Urinary bladder (tissue), 4 donors: Measurements from ENCODE around the gene SPATA21. TPM values are rescaled to one million over a fixed set of nuclear protein-coding genes. Genes with fewer than 3 reads are reported as not detected.

ENCODE experiments used
- DNase-seq: peaks from one replicate; pipeline ENCODE4 v3.0.0-alpha.2; 2015; ENCODE audit errors: extremely low spot score
- H3K27ac ChIP-seq: one replicate; pipeline ENCODE4 v1.5.1; 2013; ENCODE audit warnings: low read depth, mild to moderate bottlenecking, moderate library complexity
- H3K36me3 ChIP-seq: one replicate; pipeline ENCODE4 v1.6.1; 2013; ENCODE audit warnings: mild to moderate bottlenecking, moderate library complexity; ENCODE audit not compliant: insufficient read depth
- H3K4me1 ChIP-seq: one replicate; pipeline ENCODE4 v1.6.1; 2013; ENCODE audit warnings: mild to moderate bottlenecking, moderate library complexity; ENCODE audit not compliant: insufficient read depth
- H3K4me3 ChIP-seq: one replicate; pipeline ENCODE4 v1.5.1; 2013; ENCODE audit warnings: low read depth, low read length
- WGBS: extraction: QIAGEN DNeasy Blood & Tissue Kit; methylation state at CpG from one replicate; pipeline ENCODE4 v1.1.7; 2013; 5-methylcytosine and 5-hydroxymethylcytosine counted together
- polyA plus RNA-seq: library from polyadenylated mRNA; stranded (reverse); fragments of 200-250 nt; gene quantifications from one replicate; pipeline ENCODE4 v1.2.3, GENCODE V29; 2013
- total RNA-seq: library from RNA; depleted of rRNA; stranded (reverse); fragments of >200 nt; gene quantifications from one replicate; pipeline ENCODE4 v1.2.3, GENCODE V29; 2014
- donor health status: healthy with polysubstance abuse.
- donor health status: healthy.

SPATA21 gene
- total and polyA plus RNA-seq, 2 donors = 0.29 TPM; not detected in 1

- WGBS = 85% methylated on average over 10 of the region's 10 CpGs
- Histone ChIP-seq H3K36me3 (no peaks in the 10 kb centered on the region), H3K4me3 (no peak overlapping the region), H3K4me1 (no peaks in the 10 kb centered on the region), H3K27ac (no peak overlapping the region)
- DNase-seq = no peak
Observed at GRCh38 chr1:16425125-16426025, 11.8 kb downstream of the SPATA21 start.

GRCh38 chr1:16422041-16422440 is 15.2 kb downstream of the SPATA21 start:
- DNase-seq = no peak
- WGBS = 89% methylated on average over 7 of the region's 7 CpGs
- H3K4me1 ChIP-seq = no peaks in the 10 kb centered on the region
- no peak overlapping the region for H3K4me3 ChIP-seq
- H3K27ac ChIP-seq = no peak overlapping the region
- no peaks in the 10 kb centered on the region for H3K36me3 ChIP-seq

DNA sequence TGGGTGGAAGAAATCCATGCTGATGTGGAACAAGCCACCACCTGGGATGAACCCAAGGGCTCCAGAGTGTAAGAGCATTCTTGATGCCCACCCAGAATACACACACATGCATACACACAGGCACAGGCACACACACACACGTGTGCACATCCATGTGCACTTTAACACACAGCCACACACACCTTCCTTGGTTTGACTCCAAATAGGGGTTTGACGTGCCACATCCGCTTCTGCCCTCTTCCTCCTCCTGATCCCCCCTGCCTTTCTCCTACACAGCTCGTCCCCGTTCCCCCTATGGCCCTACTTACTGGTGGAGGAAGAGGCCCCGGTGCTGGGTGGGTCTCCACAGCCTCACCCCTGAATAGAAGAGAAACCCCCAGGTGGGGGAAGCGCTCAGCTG is 16.0 kb downstream of the SPATA21 start:
- WGBS = 72% methylated on average over 7 of the region's 7 CpGs
- no peak for DNase-seq

DNA sequence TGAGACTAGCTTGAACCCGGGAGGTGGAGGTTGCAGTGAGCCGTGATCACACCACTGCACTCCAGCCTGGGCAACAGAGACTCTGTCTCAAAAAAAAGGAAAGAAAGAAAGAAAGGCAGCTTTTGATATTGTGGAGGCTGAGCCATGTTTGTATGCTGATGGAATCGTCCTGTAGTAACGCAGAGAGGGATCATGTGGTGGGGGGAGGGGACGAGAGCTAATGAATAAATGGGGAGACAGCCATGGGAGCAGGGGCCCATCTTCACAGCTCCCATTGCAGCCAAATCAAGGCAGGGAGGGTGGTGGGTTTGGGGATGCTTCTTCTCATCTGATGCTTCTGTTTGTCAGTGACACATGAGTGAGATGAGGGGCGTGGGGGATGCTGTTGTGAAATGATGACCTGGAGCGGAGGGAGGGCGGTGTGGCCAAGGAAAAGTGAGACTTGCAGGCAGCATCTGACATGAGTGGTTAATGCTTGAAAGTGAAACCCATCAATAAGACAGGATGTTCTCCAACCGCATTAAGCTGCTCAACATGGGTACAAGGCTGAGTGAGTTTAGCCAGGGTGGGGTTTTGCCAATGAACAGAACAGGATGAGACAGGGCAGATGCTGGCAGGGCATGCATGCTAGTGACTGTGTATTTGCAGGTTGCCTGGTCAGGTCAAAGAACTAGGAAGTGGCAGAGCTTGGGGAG is 16.7 kb downstream of the SPATA21 start:
- DNase-seq = no peak
- Histone ChIP-seq H3K36me3 (no peaks in the 10 kb centered on the region), H3K4me3 (no peak overlapping the region), H3K4me1 (no peaks in the 10 kb centered on the region), H3K27ac (no peak overlapping the region)
- WGBS = 57% methylated on average over 9 of the region's 9 CpGs

More for the DNA sequence above, 16.0 kb downstream of the SPATA21 start:
- H3K27ac ChIP-seq = no peak overlapping the region
- no peaks in the 10 kb centered on the region for H3K36me3 ChIP-seq
- no peaks in the 10 kb centered on the region for H3K4me1 ChIP-seq
- no peak overlapping the region for H3K4me3 ChIP-seq

DNA sequence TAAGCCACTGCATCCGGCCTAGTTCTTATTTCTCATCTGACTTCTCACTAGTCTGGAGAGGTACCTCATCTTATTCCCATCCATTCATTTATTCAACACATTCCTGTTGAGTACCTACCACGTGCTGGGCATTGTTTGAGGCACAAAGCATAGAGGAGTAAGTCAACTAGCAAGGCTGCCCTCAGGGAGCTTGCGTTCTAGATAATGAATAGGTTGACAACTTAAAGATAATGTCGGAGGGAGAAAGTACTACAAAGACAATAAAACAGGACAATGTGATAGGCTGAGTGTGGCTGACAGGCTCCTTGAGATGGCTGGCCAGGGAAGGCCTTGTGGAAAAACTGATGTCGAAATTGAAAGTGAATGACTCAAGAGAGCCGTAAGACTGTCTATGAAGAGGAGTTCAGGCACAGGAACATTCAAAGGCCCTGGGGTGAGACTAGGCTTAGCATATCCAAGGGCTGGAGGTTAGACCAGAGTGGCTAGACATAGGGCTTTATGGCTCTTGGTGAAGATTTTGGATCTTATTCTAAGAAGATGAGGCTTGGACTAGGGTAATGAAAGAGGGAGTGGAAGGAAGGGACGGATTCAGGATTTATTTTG is 18.3 kb downstream of the SPATA21 start:
- WGBS = 87% methylated on average over 7 of the region's 7 CpGs
- no peak for DNase-seq
- no peaks in the 10 kb centered on the region for H3K4me1 ChIP-seq
- H3K27ac ChIP-seq = no peak overlapping the region
- no peaks in the 10 kb centered on the region for H3K36me3 ChIP-seq
- H3K4me3 ChIP-seq = no peak overlapping the region

- Histone ChIP-seq H3K4me3 (no peak overlapping the region), H3K4me1 (no peaks in the 10 kb centered on the region), H3K27ac (no peak overlapping the region), H3K36me3 (no peaks in the 10 kb centered on the region)
- 85% methylated on average over 3 of the region's 3 CpGs for WGBS
- no peak for DNase-seq
Observed at GRCh38 chr1:16413191-16413590, 24.0 kb downstream of the SPATA21 start.

- no peak overlapping the region for H3K4me3 ChIP-seq
- H3K36me3 ChIP-seq = no peaks in the 10 kb centered on the region
- WGBS = 94% methylated on average over 5 of the region's 5 CpGs
- H3K4me1 ChIP-seq = no peaks in the 10 kb centered on the region
- no peak for DNase-seq
- H3K27ac ChIP-seq = no peak overlapping the region
Observed at GRCh38 chr1:16410803-16411202, 26.4 kb downstream of the SPATA21 start.

DNA sequence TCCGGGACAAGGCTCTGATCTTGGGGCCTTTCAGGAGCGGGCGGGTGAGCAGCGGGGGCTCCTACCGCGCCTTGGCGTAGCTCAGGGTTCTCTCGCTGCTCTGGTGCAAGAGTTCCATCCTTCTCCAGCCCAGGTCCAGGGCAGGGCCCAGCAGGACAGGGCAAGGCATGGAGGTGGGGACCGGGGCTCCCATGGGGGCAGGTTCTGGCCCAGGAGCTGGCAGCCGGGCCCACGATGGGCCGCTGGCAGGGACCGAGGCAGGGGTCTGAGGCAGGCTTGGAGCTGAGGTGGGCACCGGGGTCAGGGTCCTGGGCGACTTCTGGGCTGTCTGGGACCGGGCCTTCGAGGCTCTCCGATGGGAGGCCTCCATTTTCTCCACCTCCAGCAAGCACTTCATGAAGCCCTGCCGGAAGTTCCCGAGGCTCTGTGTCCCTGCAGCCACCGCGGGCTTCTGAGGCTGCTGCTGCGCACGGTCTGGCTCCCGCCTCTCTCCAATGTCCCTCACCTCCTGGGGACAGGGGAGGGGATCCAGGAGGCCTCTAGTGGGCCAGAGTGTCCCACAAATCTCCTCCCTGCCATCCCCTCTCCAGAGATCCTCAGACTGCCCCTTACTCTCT is 27.6 kb downstream of the SPATA21 start:
- Histone ChIP-seq H3K27ac (no peak overlapping the region), H3K4me3 (no peak overlapping the region), H3K4me1 (no peaks in the 10 kb centered on the region), H3K36me3 (no peaks in the 10 kb centered on the region)
- WGBS = 83% methylated on average over 25 of the region's 25 CpGs
- no peak for DNase-seq

- Histone ChIP-seq H3K4me3 (no peak overlapping the region), H3K36me3 (no peaks in the 10 kb centered on the region), H3K4me1 (no peaks in the 10 kb centered on the region), H3K27ac (no peak overlapping the region)
- 85% methylated on average over 9 of the region's 9 CpGs for WGBS
- no peak for DNase-seq
Observed at GRCh38 chr1:16406868-16407267, 30.4 kb downstream of the SPATA21 start.

- Histone ChIP-seq H3K4me3 (no peak overlapping the region), H3K4me1 (no peaks in the 10 kb centered on the region), H3K27ac (no peak overlapping the region), H3K36me3 (no peaks in the 10 kb centered on the region)
- 71% methylated on average over 5 of the region's 5 CpGs for WGBS
- DNase-seq = no peak
Observed at GRCh38 chr1:16405441-16405840, 31.8 kb downstream of the SPATA21 start.

GRCh38 chr1:16402742-16403141 is 34.5 kb downstream of the SPATA21 start:
- 83% methylated on average over 10 of the region's 10 CpGs for WGBS
- Histone ChIP-seq H3K4me1 (no peaks in the 10 kb centered on the region), H3K36me3 (no peaks in the 10 kb centered on the region), H3K27ac (no peak overlapping the region), H3K4me3 (no peak overlapping the region)
- DNase-seq = no peak

- DNase-seq = no peak
- Histone ChIP-seq H3K27ac (no peak overlapping the region), H3K36me3 (no peaks in the 10 kb centered on the region), H3K4me1 (no peaks in the 10 kb centered on the region), H3K4me3 (no peak overlapping the region)
- WGBS = 92% methylated on average over 5 of the region's 5 CpGs
Observed at GRCh38 chr1:16398371-16398953, 38.8 kb downstream of the SPATA21 start.

DNA sequence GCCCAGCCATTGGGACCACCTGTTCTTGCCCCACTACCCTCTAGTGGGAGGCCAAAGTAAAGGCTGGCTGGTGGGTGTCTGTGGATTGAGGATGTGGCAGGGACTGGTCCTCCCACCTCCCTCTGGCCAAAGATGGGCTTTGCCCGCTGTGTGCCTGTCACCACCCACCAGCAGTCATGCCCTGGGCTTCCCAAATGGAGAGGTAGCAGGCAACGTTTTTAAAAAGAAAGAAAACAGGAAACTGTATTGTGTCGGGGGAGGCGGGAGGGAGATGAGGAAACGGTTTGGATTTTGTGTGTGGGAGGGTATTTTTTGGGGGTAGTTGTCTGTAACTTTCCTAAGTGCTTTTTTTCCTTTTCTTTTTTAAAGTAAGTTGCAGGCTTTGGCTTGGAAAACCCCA is 40.1 kb downstream of the SPATA21 start:
- 67% methylated on average over 5 of the region's 5 CpGs for WGBS
- no peaks in the 10 kb centered on the region for H3K36me3 ChIP-seq
- no peak overlapping the region for H3K27ac ChIP-seq
- H3K4me3 ChIP-seq = no peak overlapping the region
- H3K4me1 ChIP-seq = no peaks in the 10 kb centered on the region
- DNase-seq = no peak
